RCC 7860 (cell line): ENCODE measurements around the gene NOL3.
A peak's percentile ranks its signal among the peaks of the same experiment; 100 is the strongest.

Experiments used
- DNase-seq: peaks from one replicate; pipeline ENCODE4 v3.0.0-alpha.2; 2015; ENCODE audit warnings: low spot score
- FAIRE-seq: peaks from 2 replicates; lab custom pipeline; 2012; peaks lifted over from hg19 to GRCh38; lab: Jason Lieb, UNC

Gene NOL3

DNA sequence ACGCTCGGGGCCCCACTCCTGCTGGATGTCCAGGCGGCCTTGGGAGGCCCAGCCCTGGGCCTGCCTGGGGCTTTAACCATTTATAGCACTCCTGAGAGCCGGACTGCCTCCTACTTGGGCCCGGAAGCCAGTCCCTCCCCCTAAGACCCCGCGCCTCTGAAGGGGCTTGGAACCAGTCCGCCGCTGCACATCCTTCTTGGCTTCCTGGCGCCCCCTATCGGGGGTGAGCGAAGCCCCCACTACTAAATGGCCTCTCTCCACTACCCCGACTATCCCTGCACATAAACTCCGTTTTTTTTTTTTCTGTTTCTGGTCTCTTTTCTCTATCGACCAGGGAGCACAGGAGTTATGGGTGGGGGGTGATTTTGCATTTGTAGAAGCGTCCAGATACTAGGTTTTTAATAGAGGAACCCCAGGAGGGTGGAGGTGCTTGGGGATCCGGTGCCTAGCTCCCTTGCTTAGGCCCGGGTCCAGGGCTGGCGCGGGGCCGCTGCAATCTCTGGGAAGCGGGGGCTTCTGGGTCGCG lies 633 bp upstream of the NOL3 start:
- no peak for FAIRE-seq

DNA sequence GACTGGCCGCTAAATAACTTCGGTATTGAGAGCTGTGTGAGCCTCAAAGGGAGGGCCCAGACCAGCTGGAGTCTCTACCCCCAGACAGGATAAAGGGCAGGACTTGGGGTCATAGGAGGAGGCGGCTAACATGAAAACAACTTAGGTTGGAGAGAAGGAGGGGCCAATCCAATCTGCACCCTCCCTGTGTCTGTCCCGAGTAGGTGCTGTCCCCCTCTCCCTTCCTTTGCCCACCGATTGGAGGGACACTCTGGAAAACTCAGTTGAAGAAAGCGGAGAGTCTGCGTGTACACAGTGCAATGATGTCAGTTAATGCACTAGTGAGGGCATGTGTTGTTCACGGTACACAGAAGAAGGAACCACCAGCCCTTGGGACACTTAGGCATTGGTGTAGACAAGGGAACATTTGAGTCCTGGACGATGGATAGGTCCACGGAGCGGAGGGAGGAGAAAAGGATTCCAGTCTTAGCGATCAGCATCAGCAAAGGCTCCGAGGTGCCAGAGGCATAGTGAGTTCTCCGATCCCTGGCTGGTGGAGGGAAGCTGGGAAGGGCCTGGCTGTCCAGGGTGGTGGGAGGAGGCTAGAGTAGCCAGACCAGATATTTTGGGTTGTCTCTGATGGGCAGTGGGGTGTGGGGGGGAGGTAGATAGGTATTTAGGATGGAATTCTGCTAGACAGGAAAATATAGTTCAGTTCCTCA lies 761 bp downstream of the NOL3 start:
- FAIRE-seq (no peak), DNase-seq (peak; percentile 37)

More for the DNA sequence above, 633 bp upstream of the NOL3 start:
- no peak for DNase-seq

DNA sequence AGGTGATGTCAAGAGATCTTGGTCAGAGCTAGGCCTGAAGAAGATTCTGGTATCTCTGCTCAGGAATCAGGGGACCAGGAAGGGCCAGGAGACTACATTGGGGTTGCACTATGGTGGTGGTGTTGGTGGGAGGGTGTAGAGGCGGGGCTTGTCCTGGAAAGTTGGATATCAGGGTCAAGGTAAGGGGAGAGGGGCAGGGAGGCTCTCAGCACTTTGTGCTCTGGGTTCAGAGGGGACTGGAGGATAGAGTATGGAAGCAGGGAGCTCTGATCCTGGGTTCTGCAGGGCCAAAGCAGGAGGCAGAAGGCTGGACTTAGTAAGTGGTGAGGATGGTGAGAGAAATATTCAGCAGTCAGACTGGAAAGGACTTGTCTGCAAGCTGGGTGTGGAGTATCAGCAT lies 3.0 kb downstream of the NOL3 start:
- DNase-seq (no peak), FAIRE-seq (no peak)

DNA sequence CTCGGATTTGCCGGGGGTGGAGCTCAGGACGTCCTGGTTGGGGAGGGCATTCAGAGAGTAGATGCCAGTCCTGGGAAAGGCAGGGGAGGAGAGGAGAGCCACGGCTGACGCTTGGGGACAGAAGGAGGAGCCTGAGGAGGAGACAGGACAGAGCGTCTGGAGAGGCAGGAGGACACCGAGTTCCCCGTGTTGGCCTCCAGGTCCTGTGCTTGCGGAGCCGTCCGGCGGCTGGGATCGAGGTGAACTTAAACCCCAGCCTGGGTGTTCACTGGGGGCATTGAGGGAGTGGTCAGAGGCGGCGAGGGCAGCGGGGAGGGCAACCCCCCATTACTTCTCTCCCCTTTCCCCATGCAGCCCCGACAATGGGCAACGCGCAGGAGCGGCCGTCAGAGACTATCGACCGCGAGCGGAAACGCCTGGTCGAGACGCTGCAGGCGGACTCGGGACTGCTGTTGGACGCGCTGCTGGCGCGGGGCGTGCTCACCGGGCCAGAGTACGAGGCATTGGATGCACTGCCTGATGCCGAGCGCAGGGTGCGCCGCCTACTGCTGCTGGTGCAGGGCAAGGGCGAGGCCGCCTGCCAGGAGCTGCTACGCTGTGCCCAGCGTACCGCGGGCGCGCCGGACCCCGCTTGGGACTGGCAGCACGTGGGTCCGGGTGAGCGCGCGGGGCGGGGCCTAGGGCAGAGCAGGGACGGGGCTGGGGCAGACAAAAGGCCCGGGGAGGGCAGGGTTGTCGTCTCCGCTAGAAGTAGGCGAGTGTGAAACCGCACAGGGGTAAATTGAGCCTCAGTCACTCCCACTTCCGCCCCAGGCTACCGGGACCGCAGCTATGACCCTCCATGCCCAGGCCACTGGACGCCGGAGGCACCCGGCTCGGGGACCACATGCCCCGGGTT lies 3.7 kb downstream of the NOL3 start:
- no peak for FAIRE-seq

DNA sequence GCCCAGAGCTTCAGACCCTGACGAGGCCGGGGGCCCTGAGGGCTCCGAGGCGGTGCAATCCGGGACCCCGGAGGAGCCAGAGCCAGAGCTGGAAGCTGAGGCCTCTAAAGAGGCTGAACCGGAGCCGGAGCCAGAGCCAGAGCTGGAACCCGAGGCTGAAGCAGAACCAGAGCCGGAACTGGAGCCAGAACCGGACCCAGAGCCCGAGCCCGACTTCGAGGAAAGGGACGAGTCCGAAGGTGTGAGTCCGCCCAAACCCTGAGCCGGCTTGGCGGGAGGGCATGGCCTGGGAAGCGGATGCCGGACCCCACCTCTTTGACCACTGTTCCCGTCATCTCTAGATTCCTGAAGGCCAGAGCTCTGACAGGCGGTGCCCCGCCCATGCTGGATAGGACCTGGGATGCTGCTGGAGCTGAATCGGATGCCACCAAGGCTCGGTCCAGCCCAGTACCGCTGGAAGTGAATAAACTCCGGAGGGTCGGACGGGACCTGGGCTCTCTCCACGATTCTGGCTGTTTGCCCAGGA lies 4.4 kb downstream of the NOL3 start:
- DNase-seq (no peak), FAIRE-seq (no peak)

More for the DNA sequence above, 3.7 kb downstream of the NOL3 start:
- DNase-seq, result peak; percentile 71

DNA sequence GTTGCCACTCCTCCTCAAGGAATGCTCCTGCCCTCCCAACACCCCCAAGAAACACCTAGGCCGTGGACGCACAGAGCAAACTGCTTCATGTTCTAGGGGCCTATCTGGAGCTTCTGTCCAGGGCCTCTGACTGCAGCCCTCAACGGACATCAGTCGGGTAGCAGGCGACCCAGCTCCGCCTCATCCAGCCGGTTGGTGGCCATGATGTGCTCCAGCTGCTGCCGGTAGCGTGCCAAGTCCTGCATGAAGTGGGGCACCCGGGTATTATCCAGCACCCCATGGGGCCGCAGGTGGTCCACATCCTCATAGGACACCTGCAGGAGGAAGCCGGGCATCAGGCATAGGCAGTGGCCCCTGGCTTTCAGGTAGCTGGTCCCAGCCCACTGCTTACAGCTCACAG lies 6.3 kb downstream of the NOL3 start:
- FAIRE-seq (no peak), DNase-seq (no peak)

DNA sequence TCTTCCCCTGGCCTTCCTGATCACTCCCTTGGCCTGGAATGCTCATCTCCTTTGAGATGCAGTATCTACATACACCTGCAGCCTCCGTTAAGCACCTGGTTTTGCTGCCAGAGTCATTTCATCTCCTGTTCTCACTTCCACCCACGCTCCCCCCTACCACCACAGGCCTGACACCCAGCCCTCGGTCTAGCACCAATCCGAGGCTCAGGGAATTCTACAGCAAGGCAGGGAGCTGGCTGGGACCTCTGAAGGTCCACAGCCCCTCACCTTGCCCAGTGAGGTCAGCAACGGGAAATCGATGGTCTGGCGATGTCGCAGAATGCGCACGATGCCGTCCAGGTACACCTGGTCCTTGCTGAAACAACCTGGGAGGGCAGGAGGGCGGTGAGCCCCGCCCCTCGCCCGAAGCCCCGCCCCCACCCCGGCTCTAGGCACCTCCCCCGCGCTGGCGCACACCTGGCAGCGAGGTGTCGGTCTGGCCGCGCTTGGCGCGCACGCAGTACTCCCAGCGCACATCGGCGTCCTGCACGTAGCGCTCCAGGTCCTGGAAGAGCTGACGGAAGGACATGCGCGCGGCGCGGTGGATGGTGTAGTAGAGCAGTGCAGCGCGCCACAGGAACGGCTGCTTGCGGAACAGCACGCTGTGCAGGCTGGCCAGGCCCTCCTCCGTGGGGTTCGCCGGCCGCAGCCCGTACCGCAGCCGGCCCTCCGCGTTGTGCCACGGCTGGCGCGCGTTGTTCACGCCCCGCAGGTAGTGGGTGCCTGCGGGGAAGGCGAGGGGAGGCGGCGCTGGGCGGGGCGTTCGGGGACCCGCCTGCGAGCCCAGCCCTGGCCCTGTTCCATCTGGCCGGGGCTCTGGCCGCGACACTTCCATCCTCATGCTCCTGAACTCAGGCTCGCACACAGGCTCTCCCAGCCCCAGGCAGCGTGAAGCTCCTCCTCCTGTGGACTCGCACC lies 7.7 kb downstream of the NOL3 start:
- no peak for FAIRE-seq
- DNase-seq, result no peak

DNA sequence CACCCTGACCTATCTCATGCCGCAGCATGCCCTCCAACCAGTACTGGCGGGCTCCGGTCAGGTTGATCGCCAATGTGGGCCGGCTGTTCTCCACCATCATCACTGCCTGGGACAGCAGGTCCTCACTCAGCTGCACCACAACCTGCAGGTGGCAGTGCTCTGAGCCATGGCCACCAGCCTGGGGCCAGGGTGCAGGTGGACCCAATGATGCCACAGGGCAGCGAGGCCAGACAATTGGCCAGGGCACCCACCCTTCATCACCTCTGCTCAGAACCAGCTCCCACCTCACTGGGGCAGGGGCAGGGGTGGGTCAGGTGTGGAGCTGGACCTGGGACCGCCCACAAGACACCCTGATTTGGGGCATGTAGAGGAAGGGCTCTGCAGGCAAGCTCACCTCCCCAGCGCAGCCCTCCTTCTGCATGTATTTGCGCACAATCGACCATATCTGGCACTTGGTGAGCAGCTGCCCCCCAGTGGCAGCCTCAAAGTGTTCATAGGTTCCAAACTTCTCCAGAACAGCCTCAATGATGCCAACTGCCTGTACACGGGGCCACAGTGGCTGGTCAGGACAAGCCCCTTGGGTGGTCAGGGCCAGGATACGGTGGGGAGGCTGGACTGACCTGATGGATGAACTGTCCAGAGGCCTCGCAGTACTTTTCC lies 9.2 kb downstream of the NOL3 start:
- FAIRE-seq (no peak), DNase-seq (no peak)

DNA sequence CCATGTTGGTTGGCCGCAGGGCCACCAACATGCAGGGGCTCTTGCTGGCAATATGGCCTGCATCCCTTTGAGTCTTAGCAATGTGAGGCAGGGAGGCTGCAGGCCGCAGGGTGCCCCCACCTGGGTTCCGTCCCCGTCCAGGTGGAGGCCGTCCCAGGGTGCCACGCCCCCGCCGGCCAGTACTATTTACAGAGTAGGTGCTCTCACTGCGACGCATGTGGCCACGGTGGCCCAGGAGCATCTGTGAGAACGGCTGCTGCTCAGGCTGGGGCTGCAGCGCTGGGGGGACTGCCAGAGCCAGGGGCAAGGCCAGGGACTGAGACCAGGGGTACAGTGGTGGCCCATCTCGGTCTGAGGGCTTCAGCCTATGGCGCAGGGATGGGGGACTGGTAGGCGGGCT lies 9.8 kb downstream of the NOL3 start:
- DNase-seq, result no peak
- no peak for FAIRE-seq

DNA sequence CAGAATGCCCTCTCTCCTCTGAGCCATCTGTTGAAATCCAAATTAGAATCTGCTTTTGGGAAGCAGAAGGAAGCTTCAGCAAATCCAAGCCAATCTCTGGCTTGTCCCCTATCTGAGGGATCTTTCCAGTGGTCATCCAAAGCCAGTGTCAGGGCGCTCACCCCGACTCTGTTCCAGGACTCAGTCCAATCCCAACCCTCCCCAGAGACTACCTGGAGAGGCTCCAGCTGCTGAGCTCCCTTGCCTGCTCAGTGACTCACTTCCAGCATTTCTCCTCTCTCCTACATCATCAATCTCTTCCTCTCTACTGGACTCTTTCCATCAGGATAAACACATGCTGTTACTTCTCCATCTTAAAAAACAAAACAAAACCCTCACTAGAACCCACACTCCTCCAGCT lies 11.0 kb downstream of the NOL3 start:
- FAIRE-seq (no peak), DNase-seq (no peak)

DNA sequence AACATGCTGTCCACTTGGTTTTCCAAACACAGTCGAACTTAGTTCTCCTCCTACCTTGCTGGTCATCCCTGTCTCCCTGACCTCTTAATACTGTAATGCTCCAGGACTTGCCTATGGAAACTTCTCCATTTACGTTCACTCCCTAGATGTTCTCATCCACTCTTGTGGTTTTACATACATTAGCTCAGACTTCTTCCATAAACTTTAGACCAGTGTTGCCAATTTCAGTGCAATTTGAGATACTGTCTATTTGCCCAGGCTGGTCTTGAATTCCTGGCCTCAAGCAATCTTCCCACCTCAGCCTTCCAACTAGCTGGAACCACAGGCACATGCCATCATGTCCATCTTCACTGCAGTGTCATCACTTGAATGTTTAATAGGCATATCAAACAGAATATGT lies 11.9 kb downstream of the NOL3 start:
- no peak for FAIRE-seq
- DNase-seq, result no peak

DNA sequence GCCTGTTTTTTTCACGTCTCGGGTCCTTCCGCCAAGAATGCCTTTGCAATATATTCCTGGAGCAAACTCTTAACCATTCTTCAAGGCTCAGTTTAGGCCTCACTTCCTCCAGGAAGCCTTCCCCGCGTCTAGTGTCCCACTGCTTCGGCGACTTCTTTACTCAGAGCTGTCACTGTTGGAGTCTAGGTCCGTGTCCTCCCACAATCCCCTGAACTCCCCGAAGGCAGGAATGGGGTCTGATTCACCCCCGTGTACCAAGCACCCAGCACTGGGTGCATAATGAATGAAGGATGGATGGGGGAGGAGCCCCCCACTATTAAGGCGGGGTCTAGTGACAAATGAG lies 12.9 kb downstream of the NOL3 start:
- no peak for DNase-seq
- FAIRE-seq, result no peak

DNA sequence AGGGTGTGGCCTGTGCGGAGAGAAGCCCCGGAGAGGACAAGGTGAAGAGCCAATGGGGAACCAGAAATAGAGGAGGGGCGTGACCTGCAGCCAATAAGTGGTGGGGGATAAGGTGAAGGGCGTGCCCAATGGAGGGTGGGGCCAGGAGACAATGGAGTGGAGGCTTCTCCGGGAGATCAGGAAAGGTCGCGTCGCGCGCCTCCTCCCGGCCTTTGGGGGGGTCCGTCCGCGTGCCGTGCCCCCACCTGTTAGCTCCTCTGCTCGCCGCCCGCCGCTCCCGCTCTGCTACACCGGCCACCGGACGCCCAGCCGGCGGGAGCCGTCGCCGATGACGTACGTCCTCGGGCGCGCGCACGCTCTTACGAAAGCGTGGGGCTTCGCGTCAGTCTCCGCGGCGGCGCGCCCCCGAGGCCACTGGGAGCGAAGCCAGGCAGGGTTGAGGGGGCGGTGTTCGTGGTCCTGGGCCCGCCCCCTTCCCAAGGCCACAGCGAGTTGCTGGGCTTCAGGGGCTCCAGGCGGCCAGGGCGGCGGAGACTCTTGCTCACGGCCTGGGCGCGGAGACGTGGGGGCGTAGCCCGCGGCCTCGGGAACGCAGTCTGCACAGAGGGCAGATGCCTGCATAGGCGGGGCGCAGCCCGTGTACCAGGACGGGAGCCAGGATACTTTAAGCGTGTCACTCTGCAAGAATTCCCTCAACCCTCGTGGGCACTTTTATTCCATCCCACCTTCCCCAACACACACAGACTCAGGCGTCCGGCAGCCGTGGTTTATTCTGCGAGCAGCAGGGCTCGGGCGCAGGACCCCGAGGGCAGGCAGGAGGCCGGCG lies 13.5 kb downstream of the NOL3 start, which contains the start of gene MATCAP1:
TSS of gene MATCAP1 (minus strand) at position 337 of the 826 bp plus-strand sequence. CDS start 3,353 bp downstream, outside the sequence.
- DNase-seq (peak; percentile 93), FAIRE-seq (peak; percentile 90)

DNA sequence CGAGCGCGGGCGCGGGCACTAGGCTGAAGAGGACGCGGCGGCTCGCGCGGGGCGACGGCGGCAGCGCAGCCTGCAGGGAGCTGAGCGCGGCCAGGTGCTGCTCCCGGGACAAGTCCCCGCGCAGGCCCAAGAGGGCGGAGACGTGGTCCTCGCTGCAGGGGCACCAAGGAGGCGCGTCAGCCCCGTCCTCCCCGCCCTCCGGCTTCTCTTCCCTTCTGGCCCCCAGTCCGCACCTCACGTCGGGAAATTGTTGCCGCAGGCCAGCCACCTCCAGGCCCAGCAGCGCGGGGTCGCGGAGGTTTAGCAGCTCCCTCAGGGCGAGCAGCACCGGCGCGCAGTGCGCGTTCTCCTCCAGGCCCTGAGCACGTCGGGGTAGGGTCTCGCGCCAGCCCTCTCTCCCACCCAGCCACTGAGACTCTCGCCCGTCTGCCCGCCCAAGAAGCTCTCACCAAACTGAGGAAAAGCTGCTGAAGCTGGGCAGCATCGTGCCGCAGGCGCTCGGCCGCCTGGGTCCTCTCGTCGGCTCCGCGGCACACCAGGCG lies 14.2 kb downstream of the NOL3 start:
- no peak for FAIRE-seq
- DNase-seq, result no peak

DNA sequence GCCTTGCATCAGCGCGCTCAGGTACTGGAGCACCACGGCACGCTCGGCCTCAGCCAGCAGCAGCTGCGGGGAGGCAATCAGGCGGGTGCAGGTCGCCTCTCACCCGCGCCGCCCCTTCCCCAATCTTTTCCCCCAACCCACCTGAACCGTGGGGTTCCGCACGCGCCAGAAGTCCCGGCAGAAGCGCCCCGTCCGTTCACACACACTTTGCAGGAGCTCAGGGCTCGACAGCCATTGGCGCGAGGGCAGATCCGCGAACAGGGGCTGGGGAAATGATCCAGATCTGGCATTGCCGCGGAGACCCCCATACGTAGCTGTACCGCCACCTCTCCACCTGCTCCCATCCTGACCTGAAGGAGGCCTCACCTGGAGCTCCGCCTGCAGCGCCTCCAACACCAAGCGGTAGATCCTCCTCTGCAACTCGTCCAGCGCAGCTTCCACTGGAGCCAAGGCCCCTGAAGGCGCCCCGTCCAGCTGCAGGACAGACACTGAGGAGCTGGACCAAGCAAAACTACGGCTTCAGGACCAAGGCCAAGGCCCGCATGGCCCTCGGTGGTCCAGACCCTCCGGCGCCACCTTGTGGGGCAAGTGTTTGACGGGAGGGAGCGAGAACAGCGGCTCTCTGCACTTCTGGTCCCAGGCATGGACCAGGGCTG lies 14.8 kb downstream of the NOL3 start:
- FAIRE-seq (no peak), DNase-seq (peak; percentile 76)

DNA sequence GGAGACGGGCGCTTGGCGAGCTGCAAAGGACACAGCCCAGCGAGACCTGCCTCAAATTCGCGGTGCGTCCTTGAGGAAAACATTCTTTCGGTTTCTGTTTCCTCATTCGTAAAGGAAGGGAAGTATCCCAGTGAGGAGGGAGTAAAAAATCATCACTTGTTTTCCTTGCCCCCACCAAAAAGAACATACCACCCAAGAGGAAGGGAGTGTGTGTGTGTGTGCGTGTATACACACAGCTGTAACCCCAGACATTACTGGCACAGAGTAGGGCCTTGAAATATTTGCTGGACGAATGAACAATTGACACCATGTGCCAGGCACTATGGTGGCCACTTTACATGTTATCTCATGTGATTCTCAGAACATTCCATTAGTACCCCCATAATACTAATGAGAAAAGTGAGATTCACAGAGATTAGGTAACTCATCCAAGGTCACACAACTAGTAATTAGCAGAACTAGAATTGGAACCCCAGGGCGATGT lies 15.4 kb downstream of the NOL3 start:
- DNase-seq (no peak), FAIRE-seq (no peak)

DNA sequence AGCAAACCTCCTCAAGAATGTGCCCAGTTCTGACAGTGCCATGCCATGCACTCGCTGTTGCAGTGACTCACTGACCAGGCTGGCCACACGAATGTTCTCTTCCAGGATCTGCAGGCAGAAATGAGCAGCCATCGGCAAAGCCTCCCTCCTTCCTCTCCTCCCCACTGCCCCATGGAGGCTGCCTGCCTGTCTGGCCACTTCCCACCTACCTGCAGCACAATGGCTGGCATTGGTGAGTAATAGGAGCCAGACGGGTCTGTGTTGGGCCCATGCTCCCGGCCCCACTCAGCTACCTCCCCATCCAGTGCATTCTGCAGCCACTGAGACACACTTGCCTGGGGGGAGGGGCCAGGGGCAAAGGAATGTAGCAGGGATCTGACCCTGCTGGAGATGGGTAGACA lies 16.2 kb downstream of the NOL3 start:
- DNase-seq, result peak; percentile 92
- FAIRE-seq, result peak; percentile 78
